ENCODE data around the gene BCAS3. TPM values are rescaled to one million over a fixed set of nuclear protein-coding genes. Genes with fewer than 3 reads are reported as not detected.

Gene BCAS3
- total RNA-seq, 1 donor from 2014 or later: 43.6 TPM

GRCh38 chr17:61400066-61400716 lies 722.5 kb downstream of the BCAS3 start:
- no peak for DNase-seq

- no peak for DNase-seq
Measured at GRCh38 chr17:61400717-61401388, 723.2 kb downstream of the BCAS3 start.

DNA sequence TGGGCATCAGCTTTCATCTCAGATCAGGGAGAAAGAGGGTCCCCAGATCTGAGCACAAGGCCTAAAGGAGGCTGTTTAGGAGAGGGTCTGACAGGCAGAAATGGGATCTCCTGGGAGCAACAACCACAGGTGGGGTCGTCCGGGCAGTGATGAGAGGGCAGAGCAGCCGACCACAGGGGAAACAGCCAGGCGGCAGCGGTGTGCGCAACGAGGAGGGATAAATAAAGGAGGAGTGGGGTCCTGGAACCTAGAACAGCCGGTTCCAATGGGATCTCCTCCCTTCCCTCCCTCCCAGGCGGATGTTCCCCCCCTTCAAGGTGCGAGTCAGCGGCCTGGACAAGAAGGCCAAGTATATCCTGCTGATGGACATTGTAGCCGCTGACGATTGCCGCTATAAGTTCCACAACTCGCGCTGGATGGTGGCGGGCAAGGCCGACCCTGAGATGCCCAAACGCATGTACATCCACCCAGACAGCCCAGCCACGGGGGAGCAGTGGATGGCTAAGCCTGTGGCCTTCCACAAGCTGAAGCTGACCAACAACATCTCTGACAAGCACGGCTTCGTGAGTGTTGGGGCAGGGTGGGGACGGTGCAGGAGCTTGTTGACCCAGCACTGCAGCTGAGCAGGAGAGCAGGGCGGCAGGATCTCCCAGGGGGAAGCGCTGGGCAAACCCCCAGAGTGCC lies 723.9 kb downstream of the BCAS3 start:
- DNase-seq: no peak

GRCh38 chr17:61402073-61402541 lies 724.5 kb downstream of the BCAS3 start:
- DNase-seq: no peak

- no peak for DNase-seq
Measured at GRCh38 chr17:61402978-61403800, 725.5 kb downstream of the BCAS3 start.

- no peak for DNase-seq
Measured at GRCh38 chr17:61403801-61404662, 726.4 kb downstream of the BCAS3 start.

- no peak for DNase-seq
Measured at GRCh38 chr17:61404663-61404912, 726.9 kb downstream of the BCAS3 start.

DNA sequence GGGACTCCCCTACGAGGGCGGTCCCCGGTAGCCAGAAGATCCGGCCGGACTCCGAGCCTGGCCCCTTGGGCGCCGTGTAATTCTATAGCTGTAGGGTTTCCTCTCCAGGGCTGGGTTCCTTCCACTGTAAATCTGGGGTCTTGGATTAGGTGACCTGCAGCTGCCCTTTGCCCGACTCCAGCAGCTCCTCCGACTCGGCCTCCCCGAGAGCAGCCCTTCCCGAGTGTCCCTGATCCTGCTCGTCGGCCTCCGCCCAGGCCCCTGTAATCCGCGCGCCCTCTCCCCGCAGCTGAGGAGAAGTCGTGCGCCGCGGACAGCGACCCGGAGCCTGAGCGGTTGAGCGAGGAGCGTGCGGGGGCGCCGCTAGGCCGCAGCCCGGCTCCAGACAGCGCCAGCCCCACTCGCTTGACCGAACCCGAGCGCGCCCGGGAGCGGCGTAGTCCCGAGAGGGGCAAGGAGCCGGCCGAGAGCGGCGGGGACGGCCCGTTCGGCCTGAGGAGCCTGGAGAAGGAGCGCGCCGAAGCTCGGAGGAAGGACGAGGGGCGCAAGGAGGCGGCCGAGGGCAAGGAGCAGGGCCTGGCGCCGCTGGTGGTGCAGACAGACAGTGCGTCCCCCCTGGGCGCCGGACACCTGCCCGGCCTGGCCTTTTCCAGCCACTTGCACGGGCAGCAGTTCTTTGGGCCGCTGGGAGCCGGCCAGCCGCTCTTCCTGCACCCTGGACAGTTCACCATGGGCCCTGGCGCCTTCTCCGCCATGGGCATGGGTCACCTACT lies 727.4 kb downstream of the BCAS3 start:
- DNase-seq: no peak

DNA sequence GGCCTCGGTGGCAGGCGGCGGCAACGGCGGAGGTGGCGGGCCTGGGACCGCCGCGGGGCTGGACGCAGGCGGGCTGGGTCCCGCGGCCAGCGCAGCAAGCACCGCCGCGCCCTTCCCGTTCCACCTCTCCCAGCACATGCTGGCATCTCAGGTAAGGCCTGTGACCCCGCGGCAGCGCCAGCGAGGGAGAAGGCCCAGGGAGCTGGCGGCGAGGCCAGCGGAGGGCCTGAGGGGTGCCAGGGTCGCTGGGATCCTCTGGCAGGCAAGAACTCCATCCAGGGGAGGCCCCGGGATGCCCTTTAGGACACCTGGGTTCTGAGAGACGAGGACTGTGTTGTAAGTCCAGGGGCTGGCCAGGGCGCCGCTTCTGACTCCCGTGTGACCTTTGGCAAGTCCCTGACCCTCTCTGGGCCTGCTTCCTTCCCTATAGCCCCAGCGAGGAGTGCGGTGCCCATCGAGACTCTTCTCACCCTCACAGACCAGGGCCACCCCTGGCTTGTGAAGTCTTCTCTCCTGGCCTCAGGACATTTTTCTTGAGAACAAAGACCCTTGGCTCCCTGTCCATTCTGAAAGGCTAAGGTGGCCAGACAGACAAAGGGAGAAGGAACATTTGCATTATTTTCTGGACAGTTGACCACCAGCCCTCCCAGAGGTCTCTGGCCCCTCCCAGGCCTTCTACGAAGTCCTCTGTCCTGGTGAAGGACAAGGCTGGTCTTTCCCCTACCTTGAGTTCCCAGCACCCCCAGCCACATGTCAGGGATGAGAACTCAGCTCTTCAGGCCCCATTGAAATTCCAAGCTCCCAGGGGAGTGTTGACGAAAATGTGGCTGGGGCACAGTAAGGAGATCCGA lies 728.3 kb downstream of the BCAS3 start:
- no peak for DNase-seq

DNA sequence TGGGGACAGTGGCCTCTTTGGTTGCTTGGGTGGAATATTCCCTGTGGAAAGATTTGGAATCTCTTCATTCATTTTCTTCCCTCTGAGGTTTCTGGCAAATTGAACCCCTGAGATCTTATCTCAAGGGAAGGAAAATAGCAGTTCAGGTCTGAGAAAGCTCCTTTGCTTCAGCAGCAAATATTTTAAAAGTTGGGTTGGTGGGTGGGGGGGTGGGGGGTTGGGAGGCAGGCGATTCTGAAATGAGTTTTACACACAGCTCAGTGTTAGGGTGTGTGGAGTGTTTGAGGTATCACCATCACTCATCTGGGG lies 728.8 kb downstream of the BCAS3 start:
- no peak for DNase-seq

- DNase-seq: no peak
Measured at GRCh38 chr17:61406971-61407911, 729.6 kb downstream of the BCAS3 start.

DNA sequence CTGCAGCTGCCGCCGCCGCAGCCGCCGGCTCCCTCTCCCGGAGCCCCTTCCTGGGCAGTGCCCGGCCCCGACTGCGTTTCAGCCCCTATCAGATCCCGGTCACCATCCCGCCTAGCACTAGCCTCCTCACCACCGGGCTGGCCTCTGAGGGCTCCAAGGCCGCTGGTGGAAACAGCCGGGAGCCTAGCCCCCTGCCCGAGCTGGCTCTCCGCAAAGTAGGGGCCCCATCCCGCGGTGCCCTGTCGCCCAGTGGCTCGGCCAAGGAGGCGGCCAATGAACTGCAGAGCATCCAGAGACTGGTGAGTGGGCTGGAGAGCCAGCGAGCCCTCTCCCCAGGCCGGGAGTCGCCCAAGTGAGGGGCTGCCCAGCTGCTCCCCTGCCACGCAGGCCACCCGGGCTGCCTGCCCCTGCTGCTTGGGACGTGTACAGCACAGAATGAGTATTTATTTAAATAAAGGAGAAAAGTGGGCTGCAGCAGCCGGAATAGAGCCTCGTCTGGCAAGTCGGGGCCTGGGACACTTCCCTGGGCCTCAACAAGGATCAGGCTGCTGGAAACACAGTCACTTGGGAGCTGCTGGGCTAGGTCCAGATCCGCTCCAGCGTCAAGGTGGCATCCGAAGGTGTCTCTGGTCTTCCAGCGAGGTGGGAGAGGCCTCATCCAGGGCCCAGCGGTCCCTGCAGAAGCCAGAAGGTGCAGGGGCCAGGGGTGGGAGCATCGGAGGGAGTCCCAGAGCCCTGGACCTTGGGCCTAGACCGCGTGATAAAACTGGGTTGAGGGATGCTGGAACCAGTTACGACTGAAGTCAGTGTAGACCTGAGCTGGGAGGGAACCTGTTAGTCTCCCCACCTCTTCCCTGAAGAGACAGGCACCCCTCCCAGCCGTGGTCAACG lies 730.7 kb downstream of the BCAS3 start:
- DNase-seq: no peak

DNA sequence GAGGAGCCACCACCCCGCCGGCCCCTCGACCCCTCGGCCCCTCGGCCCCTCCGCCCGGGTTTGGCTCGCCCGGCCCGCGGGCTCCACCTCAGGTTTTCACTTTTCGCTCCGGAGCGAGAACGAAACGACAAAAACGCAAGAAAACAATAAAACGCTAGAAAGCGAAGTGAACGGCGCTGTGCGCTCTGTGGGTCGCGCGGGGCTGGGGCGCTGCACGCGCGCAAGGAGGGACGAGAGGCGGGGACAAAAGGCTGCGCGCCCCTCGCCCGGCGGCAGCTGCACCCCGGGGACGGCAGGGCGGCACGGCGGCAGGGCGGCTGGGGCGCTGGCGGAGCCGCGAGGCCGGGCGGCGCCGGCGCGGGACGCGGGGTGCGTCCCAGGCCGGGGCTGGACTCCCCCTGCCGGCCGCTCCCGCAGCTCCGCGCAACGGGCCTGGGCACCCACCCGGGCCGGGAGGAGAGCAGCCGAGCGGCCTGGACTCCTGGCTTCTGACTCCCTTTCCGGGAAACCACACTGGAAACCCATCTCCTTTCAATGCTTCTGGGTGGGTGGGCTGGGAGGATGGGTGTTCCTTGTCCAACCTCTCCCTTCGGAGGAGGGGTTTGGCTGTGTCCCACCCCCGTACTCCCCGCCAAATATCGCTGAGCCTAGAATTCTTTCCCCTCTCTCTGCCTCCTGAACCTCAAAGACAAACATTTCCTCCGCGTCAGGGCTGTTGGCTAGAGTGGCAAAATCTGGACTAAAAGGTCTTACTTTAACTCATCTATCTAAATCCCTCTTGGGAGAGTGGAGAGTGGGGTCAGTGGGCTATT lies 731.9 kb downstream of the BCAS3 start:
- peak; percentile 72 for DNase-seq

GRCh38 chr17:61410141-61411010 lies 732.7 kb downstream of the BCAS3 start:
- DNase-seq: peak; percentile 55

GRCh38 chr17:61411011-61411260 lies 733.3 kb downstream of the BCAS3 start:
- DNase-seq: no peak

Data from skin of body (tissue), 2 donors.